ENCODE data around the gene SESTD1. TPM values are rescaled to one million over a fixed set of nuclear protein-coding genes. Genes with fewer than 3 reads are reported as not detected.

The SESTD1 gene, protein sequence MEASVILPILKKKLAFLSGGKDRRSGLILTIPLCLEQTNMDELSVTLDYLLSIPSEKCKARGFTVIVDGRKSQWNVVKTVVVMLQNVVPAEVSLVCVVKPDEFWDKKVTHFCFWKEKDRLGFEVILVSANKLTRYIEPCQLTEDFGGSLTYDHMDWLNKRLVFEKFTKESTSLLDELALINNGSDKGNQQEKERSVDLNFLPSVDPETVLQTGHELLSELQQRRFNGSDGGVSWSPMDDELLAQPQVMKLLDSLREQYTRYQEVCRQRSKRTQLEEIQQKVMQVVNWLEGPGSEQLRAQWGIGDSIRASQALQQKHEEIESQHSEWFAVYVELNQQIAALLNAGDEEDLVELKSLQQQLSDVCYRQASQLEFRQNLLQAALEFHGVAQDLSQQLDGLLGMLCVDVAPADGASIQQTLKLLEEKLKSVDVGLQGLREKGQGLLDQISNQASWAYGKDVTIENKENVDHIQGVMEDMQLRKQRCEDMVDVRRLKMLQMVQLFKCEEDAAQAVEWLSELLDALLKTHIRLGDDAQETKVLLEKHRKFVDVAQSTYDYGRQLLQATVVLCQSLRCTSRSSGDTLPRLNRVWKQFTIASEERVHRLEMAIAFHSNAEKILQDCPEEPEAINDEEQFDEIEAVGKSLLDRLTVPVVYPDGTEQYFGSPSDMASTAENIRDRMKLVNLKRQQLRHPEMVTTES
- 10 to 100 TPM; 51.3 to 75.4 TPM for total RNA-seq
- polyA plus RNA-seq (2013, experiment 1 of 2), result 63.4 TPM
- polyA plus RNA-seq (2013, experiment 2 of 2), result 59.7 TPM
- long read RNA-seq, experiment 1, full-length matches to known transcripts, result 2 of 12 reads
- long read RNA-seq, experiment 1, partial matches to known transcripts, result 4 of 12 reads
- long read RNA-seq, experiment 1, other reads (novel, unspliced or antisense), result 6 of 12 reads
- long read RNA-seq, experiment 2, full-length matches to known transcripts, result 26 of 45 reads
- long read RNA-seq, experiment 2, partial matches to known transcripts, result 4 of 45 reads
- long read RNA-seq, experiment 2, other reads (novel, unspliced or antisense), result 15 of 45 reads
- long read RNA-seq, experiment 3, full-length matches to known transcripts, result 24 of 41 reads
- long read RNA-seq, experiment 3, partial matches to known transcripts, result 9 of 41 reads
- long read RNA-seq, experiment 3, other reads (novel, unspliced or antisense), result 8 of 41 reads
- long read RNA-seq, experiment 4, partial matches to known transcripts, result 8 of 11 reads
- long read RNA-seq, experiment 4, other reads (novel, unspliced or antisense), result 3 of 11 reads

DNA sequence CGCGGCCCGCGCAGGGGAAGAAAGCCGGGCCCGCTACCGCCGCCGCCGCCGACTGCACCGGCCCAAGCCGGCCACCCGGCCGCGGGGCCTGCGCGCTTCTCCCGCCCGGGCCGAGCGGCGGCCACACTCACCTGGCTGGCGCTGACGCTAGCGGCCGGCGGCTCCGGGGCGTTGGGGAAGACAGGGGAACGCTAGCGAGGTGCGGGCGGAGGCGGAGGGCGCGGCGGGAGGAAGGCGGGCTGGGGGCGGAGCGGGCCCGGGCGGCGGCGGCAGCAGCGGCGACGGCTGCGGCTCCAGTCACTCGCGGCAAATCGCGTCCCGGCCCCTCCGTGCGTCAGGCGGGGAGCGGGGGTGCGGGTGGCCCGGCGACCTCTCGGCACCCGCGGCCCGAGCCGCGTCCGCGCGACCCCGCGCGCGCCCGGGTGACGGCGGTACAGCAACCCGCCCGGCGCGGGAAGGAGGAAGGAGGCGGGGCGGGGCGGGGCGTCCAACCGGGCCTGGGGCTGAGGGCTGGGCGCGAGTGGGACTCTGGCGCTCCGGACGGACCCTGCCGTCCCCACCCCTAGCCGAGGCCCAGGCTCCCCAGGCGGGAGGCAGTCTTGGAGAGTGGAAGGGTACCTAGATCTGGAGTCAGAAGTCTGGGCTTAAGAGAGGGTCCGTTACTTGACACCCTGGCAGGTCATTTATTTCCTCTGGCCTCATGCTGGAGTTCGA is at the start of gene SESTD1:
SESTD1 (minus strand) TSS at position 465 of the 714 bp plus-strand sequence. CDS start 72,991 bp downstream, outside the sequence.
- H3K4me1 ChIP-seq (ENCODE audit: control insufficient read depth, insufficient read depth, low read length), result no peaks in the 10 kb centered on the region
- 1 to 11% methylated on average over 10 to 96 of the region's 96 CpGs for WGBS, 2 experiments (ENCODE audit: insufficient coverage in 1 of 2, insufficient read length in 1 of 2)
- H3K27ac Mint-ChIP-seq, result peak within 1 kb of the TSS; percentile 52
- peak within 1 kb of the TSS; percentile 91 for H3K4me3 ChIP-seq (ENCODE audit: low read length)
- peaks cover 6% of the 10 kb centered on the region for H3K27me3 Mint-ChIP-seq (ENCODE audit: insufficient read depth)
- H3K36me3 ChIP-seq (ENCODE audit: control insufficient read depth, insufficient read depth, low read length), result no peaks in the 10 kb centered on the region
- peaks cover 3% of the 10 kb centered on the region for H3K9me3 ChIP-seq (ENCODE audit: control insufficient read depth, low read length)
- peak within 1 kb of the TSS; percentile 83 for H3K4me3 Mint-ChIP-seq
- H3K4me1 Mint-ChIP-seq, result peaks cover 25% of the 10 kb centered on the region
- TF ChIP-seq, protein P1, sequence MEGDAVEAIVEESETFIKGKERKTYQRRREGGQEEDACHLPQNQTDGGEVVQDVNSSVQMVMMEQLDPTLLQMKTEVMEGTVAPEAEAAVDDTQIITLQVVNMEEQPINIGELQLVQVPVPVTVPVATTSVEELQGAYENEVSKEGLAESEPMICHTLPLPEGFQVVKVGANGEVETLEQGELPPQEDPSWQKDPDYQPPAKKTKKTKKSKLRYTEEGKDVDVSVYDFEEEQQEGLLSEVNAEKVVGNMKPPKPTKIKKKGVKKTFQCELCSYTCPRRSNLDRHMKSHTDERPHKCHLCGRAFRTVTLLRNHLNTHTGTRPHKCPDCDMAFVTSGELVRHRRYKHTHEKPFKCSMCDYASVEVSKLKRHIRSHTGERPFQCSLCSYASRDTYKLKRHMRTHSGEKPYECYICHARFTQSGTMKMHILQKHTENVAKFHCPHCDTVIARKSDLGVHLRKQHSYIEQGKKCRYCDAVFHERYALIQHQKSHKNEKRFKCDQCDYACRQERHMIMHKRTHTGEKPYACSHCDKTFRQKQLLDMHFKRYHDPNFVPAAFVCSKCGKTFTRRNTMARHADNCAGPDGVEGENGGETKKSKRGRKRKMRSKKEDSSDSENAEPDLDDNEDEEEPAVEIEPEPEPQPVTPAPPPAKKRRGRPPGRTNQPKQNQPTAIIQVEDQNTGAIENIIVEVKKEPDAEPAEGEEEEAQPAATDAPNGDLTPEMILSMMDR (conservative IDR thresholded peaks at IDR 0.05), result no peak
- no peaks in the 10 kb centered on the region for H3K27me3 ChIP-seq (ENCODE audit: control insufficient read depth, insufficient read depth, low read length, poor library complexity, severe bottlenecking)
- no peaks in the 10 kb centered on the region for H3K36me3 Mint-ChIP-seq (ENCODE audit: low read depth)
- no peaks in the 10 kb centered on the region for H3K9me3 Mint-ChIP-seq
- peak; percentile 88 for DNase-seq
- peak within 1 kb of the TSS; percentile 88 for H3K27ac ChIP-seq (ENCODE audit: low read depth, low read length)
- peak within 1 kb of the TSS; percentile 76 for H3K9ac ChIP-seq (ENCODE audit: extremely low read depth, low read length, poor library complexity, severe bottlenecking)

DNA sequence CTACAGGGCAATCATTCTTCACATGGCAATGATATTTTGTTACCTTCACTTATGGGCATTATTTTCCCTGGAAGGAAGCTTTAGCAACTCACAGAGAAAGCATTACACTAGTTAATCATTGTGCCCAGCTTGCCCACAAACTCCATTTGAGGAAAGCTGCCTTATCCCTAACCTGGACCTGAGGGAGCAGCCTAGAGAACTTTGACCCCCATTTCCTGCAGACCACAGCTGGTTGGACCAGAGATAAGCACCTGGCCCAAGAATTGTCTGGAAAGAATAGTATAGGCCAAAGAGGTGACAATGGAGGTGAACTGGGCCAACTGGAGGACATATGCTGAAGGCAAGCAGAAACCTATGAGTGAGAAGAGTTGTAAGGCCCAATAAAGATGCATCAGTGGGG is 48.4 kb upstream of the SESTD1 start:
- Mint-ChIP-seq H3K27me3 (ENCODE audit: insufficient read depth) (peaks cover 2% of the 10 kb centered on the region), H3K4me3 (no peak overlapping the region), H3K27ac (no peak overlapping the region), H3K4me1 (peaks cover 3% of the 10 kb centered on the region), H3K9me3 (peaks cover 47% of the 10 kb centered on the region), H3K36me3 (ENCODE audit: low read depth) (peaks cover 3% of the 10 kb centered on the region)
- no peak overlapping the region for H3K27ac ChIP-seq (ENCODE audit: low read depth, low read length)
- no peaks in the 10 kb centered on the region for H3K27me3 ChIP-seq (ENCODE audit: control insufficient read depth, insufficient read depth, low read length, poor library complexity, severe bottlenecking)
- no peak for DNase-seq
- H3K9me3 ChIP-seq (ENCODE audit: control insufficient read depth, low read length), result peaks cover 15% of the 10 kb centered on the region
- no peaks in the 10 kb centered on the region for H3K4me1 ChIP-seq (ENCODE audit: control insufficient read depth, insufficient read depth, low read length)
- TF ChIP-seq, protein P1 (conservative IDR thresholded peaks at IDR 0.05), result no peak
- no peak overlapping the region for H3K4me3 ChIP-seq (ENCODE audit: low read length)
- H3K9ac ChIP-seq (ENCODE audit: extremely low read depth, low read length, poor library complexity, severe bottlenecking), result no peak overlapping the region
- no peaks in the 10 kb centered on the region for H3K36me3 ChIP-seq (ENCODE audit: control insufficient read depth, insufficient read depth, low read length)

All from endodermal cell (in vitro differentiated cells).